Measurements from ENCODE around the gene LRFN2. TPM values are rescaled to one million over a fixed set of nuclear protein-coding genes. Genes with fewer than 3 reads are reported as not detected.

The LRFN2 gene
- polyA plus RNA-seq, 3 donors, result not detected

GRCh38 chr6:40353967-40354452, 233.2 kb downstream of the LRFN2 start:
- H3K27ac ChIP-seq (ENCODE audit: low read depth in 1 of 2, low read length in 2 of 2), result no peak overlapping the region
- no peak overlapping the region for H3K27ac Mint-ChIP-seq
- no peaks in the 10 kb centered on the region for H3K9me3 ChIP-seq (replicated peaks in 1 of 2; ENCODE audit: control insufficient read depth in 1 of 2, insufficient read depth in 1 of 2, low read length in 2 of 2)
- H3K27me3 Mint-ChIP-seq (ENCODE audit: low read depth in 3 of 3), result peaks cover 0 to 5% (median 0%) of the 10 kb centered on the region in 3 donors
- no peak overlapping the region for H3K9ac ChIP-seq (ENCODE audit: insufficient read depth, low read length, poor library complexity, severe bottlenecking)
- no peak overlapping the region for H3K4me2 ChIP-seq (replicated peaks; ENCODE audit: extremely low read depth, low read length, poor library complexity, severe bottlenecking)
- no peak overlapping the region for H2AFZ ChIP-seq (ENCODE audit: insufficient read depth, low read depth, low read length, poor library complexity, severe bottlenecking)
- DNase-seq, result no peak
- no peaks in the 10 kb centered on the region for H3K4me1 ChIP-seq (ENCODE audit: control insufficient read depth in 1 of 2, insufficient read depth in 2 of 2, low read length in 2 of 2)
- H3K27me3 ChIP-seq (ENCODE audit: control insufficient read depth in 2 of 2, insufficient read depth in 2 of 2, low read length in 2 of 2), result no peaks in the 10 kb centered on the region
- intact Hi-C loops (cut with micrococcal nuclease), result no loop called here
- no peak overlapping the region for H3K4me3 ChIP-seq (replicated peaks in 1 of 3; ENCODE audit: low read depth in 2 of 3, low read length in 3 of 3)
- no peaks in the 10 kb centered on the region for H4K20me1 ChIP-seq (ENCODE audit: insufficient read depth, low read length)
- H3K9me3 Mint-ChIP-seq, result peaks cover 0 to 2% (median 0%) of the 10 kb centered on the region in 7 donors
- no peaks in the 10 kb centered on the region for H3K4me1 Mint-ChIP-seq
- no peaks in the 10 kb centered on the region for H3K36me3 ChIP-seq (replicated peaks in 1 of 2; ENCODE audit: control insufficient read depth in 1 of 2, insufficient read depth in 2 of 2, low read length in 2 of 2)
- no peaks in the 10 kb centered on the region for H3K79me2 ChIP-seq (ENCODE audit: insufficient read depth, low read length)
- no peak for TF ChIP-seq CTCF (IDR thresholded peaks at IDR 0.05)
- no peak overlapping the region for H3K4me3 Mint-ChIP-seq
- H3K36me3 Mint-ChIP-seq, result no peaks in the 10 kb centered on the region

GRCh38 chr6:40353197-40353966, 233.8 kb downstream of the LRFN2 start:
- Histone ChIP-seq H3K4me3 (replicated peaks in 1 of 3; ENCODE audit: low read depth in 2 of 3, low read length in 3 of 3) (no peak overlapping the region), H4K20me1 (ENCODE audit: insufficient read depth, low read length) (no peaks in the 10 kb centered on the region), H2AFZ (ENCODE audit: insufficient read depth, low read depth, low read length, poor library complexity, severe bottlenecking) (no peak overlapping the region), H3K4me1 (ENCODE audit: control insufficient read depth in 1 of 2, insufficient read depth in 2 of 2, low read length in 2 of 2) (no peaks in the 10 kb centered on the region), H3K9me3 (replicated peaks in 1 of 2; ENCODE audit: control insufficient read depth in 1 of 2, insufficient read depth in 1 of 2, low read length in 2 of 2) (no peaks in the 10 kb centered on the region), H3K79me2 (ENCODE audit: insufficient read depth, low read length) (no peaks in the 10 kb centered on the region), H3K27me3 (ENCODE audit: control insufficient read depth in 2 of 2, insufficient read depth in 2 of 2, low read length in 2 of 2) (no peaks in the 10 kb centered on the region), H3K4me2 (replicated peaks; ENCODE audit: extremely low read depth, low read length, poor library complexity, severe bottlenecking) (no peak overlapping the region), H3K36me3 (replicated peaks in 1 of 2; ENCODE audit: control insufficient read depth in 1 of 2, insufficient read depth in 2 of 2, low read length in 2 of 2) (no peaks in the 10 kb centered on the region), H3K9ac (ENCODE audit: insufficient read depth, low read length, poor library complexity, severe bottlenecking) (no peak overlapping the region), H3K27ac (ENCODE audit: low read depth in 1 of 2, low read length in 2 of 2) (no peak overlapping the region)
- peaks cover 0 to 1% (median 0%) of the 10 kb centered on the region in 7 donors for H3K9me3 Mint-ChIP-seq
- 85% methylated on average over 3 of the region's 6 CpGs for WGBS (ENCODE audit: insufficient coverage)
- H3K4me1 Mint-ChIP-seq, result no peaks in the 10 kb centered on the region
- H3K27me3 Mint-ChIP-seq (ENCODE audit: low read depth in 3 of 3), result peaks cover 0 to 3% (median 0%) of the 10 kb centered on the region in 3 donors
- intact Hi-C loops (cut with micrococcal nuclease), result no loop called here
- no peak for DNase-seq
- H3K27ac Mint-ChIP-seq, result no peak overlapping the region
- H3K36me3 Mint-ChIP-seq, result no peaks in the 10 kb centered on the region
- H3K4me3 Mint-ChIP-seq, result no peak overlapping the region
- TF ChIP-seq CTCF (IDR thresholded peaks at IDR 0.05), result no peak

All from CD14-positive monocyte (primary cell).